Loucy (cell line): ENCODE data around the gene XYLB.

ENCODE experiments used
- H2AFZ ChIP-seq: fragments of 200-600 bp; sonication (generic); 2 replicates; pipeline ENCODE4 v1.6.0; 2016; ENCODE audit warnings: antibody characterized with exemption, mild to moderate bottlenecking, low read length, moderate library complexity
- H3F3A ChIP-seq: fragments of 200-600 bp; 2 replicates; pipeline ENCODE4 v1.6.0; 2016; ENCODE audit warnings: antibody characterized with exemption, low read depth, mild to moderate bottlenecking
- H3K27me3 ChIP-seq: fragments of 200-600 bp; sonication (generic); 2 replicates; pipeline ENCODE4 v1.6.1; 2014; ENCODE audit warnings: low read length, mild to moderate bottlenecking; ENCODE audit not compliant: insufficient read depth, poor library complexity, severe bottlenecking
- H3K36me3 ChIP-seq: fragments of 200-600 bp; sonication (generic); 2 replicates; pipeline ENCODE4 v1.6.1; 2016; ENCODE audit warnings: low read length; ENCODE audit not compliant: insufficient read depth
- H3K4me1 ChIP-seq: fragments of 200-600 bp; sonication (generic); 2 replicates; pipeline ENCODE4 v1.5.1; 2014; ENCODE audit warnings: low read length, mild to moderate bottlenecking; ENCODE audit not compliant: insufficient read depth, poor library complexity, severe bottlenecking
- H3K4me2 ChIP-seq: fragments of 200-600 bp; sonication (generic); 2 replicates; pipeline ENCODE4 v1.6.0; 2014; ENCODE audit warnings: antibody characterized with exemption, low read length, low read depth, mild to moderate bottlenecking; ENCODE audit not compliant: poor library complexity, severe bottlenecking
- H3K4me3 ChIP-seq: fragments of 200-600 bp; sonication (generic); 2 replicates; pipeline ENCODE4 v1.5.1; 2014; ENCODE audit warnings: low read length, mild to moderate bottlenecking, mixed read lengths; ENCODE audit not compliant: poor library complexity, severe bottlenecking
- H3K79me2 ChIP-seq: fragments of 200-600 bp; sonication (generic); 2 replicates; pipeline ENCODE4 v1.6.1; 2014; ENCODE audit warnings: low read length; ENCODE audit not compliant: insufficient read depth
- H3K9ac ChIP-seq: fragments of 200-600 bp; sonication (generic); 2 replicates; pipeline ENCODE4 v1.6.0; 2014; ENCODE audit warnings: mild to moderate bottlenecking, low read depth, low read length, moderate library complexity; ENCODE audit not compliant: poor library complexity, severe bottlenecking
- H3K9me2 ChIP-seq: fragments of 200-600 bp; sonication (generic); replicated peaks from 2 replicates; pipeline ENCODE4 v1.6.1; 2016; ENCODE audit warnings: low read depth, low read length, mixed read lengths
- H3K9me3 ChIP-seq: fragments of 200-600 bp; sonication (generic); 2 replicates; pipeline ENCODE4 v1.6.1; 2014; ENCODE audit warnings: mild to moderate bottlenecking, antibody characterized with exemption, low read length, low read depth; ENCODE audit not compliant: insufficient read depth
- H4K20me1 ChIP-seq: fragments of 200-600 bp; sonication (generic); 2 replicates; pipeline ENCODE4 v1.6.0; 2014; ENCODE audit warnings: antibody characterized with exemption, low read length, mild to moderate bottlenecking; ENCODE audit not compliant: insufficient read depth, poor library complexity, severe bottlenecking
- EZH2phosphoT487 ChIP-seq: fragments of 200-600 bp; IDR thresholded peaks from 2 replicates; pipeline ENCODE4 v1.6.1; 2018; ENCODE audit warnings: antibody characterized with exemption, mild to moderate bottlenecking, moderate library complexity, borderline replicate concordance
- TF ChIP-seq, protein P1 (sequence below): fragments of 200-600 bp; sonication (generic); conservative IDR thresholded peaks from 2 replicates; pipeline ENCODE4 v1.5.1; 2014; ENCODE audit warnings: mild to moderate bottlenecking, antibody characterized with exemption, low read length

XYLB gene

DNA sequence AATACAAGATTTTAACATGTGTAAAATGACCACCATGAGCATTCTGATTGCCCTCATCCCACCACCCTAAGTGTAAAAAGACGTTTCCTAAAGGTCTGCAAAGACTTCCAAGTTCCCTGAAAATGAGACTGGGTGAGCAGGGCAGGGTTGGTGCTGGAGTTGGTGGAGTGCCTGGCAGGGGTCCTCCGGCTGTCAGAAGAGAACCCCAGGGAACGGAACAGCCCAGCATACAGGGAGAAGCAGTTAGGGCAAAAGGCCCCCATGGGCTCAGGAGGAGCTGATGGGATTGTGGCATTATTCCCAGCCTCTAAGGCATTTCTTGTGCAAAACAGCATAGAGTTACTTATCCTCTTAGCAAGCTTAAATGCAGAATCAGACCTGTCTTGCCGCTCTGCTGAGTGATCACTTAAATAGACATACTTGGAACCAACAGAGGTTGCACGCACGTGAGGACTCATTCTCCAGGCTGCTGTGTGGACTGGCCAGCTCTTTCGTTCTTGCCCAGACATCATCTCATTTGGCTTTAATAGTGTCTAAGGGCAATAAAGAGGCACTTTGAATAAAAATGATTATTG lies 36.0 kb downstream of the XYLB start:
- Histone ChIP-seq H3K9me3 (peaks cover 5% of the 10 kb centered on the region; the same call in 1 of the 2 replicates), H3K36me3 (peaks cover 52% of the 10 kb centered on the region; the same call in 1 of the 2 replicates), H2AFZ (no peak overlapping the region), H3K79me2 (no peaks in the 10 kb centered on the region), H3K4me3 (no peak overlapping the region), H3K9ac (no peak overlapping the region), H3K4me1 (no peaks in the 10 kb centered on the region), H4K20me1 (no peaks in the 10 kb centered on the region), H3K27me3 (no peaks in the 10 kb centered on the region), H3F3A (no peaks in the 10 kb centered on the region), H3K9me2 (no peaks in the 10 kb centered on the region), H3K4me2 (no peak overlapping the region)
- no peak for TF ChIP-seq EZH2phosphoT487
- TF ChIP-seq, protein P1, sequence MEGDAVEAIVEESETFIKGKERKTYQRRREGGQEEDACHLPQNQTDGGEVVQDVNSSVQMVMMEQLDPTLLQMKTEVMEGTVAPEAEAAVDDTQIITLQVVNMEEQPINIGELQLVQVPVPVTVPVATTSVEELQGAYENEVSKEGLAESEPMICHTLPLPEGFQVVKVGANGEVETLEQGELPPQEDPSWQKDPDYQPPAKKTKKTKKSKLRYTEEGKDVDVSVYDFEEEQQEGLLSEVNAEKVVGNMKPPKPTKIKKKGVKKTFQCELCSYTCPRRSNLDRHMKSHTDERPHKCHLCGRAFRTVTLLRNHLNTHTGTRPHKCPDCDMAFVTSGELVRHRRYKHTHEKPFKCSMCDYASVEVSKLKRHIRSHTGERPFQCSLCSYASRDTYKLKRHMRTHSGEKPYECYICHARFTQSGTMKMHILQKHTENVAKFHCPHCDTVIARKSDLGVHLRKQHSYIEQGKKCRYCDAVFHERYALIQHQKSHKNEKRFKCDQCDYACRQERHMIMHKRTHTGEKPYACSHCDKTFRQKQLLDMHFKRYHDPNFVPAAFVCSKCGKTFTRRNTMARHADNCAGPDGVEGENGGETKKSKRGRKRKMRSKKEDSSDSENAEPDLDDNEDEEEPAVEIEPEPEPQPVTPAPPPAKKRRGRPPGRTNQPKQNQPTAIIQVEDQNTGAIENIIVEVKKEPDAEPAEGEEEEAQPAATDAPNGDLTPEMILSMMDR, result no peak

DNA sequence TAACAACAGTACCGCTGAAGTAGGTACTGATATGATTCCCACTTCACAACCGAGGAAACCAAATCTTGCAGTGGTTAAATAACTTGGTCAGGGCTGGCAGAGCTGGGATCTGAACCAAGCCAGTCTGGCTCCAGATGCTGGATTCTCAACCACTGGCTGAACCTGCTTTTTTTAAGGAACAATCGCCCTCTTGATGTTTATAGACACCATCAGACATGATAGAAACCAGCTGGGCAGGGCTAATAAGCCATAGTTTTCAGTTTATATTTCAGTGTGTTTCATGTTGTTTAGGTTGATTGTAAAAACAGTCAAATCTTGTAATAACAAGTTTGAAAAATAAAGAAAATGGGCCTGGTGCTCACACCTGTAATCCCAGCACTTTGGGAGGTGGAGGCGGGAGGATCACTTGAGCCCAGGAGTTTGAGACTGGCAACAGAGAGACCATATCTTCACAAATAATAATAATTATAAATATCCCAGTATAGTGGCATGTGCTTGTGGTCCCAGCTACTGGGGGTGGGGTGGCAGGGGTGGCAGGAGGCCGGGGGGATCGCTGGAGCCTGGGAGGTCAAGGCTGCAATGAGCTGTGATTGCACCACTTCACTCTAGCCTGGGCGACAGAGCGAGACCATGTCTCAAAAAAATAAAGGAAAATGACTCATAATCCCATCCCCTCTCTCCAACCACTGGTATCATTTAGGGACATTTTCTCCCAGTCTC lies 36.7 kb downstream of the XYLB start:
- peaks cover 45% of the 10 kb centered on the region; the same call in 1 of the 2 replicates for H3K36me3 ChIP-seq

DNA sequence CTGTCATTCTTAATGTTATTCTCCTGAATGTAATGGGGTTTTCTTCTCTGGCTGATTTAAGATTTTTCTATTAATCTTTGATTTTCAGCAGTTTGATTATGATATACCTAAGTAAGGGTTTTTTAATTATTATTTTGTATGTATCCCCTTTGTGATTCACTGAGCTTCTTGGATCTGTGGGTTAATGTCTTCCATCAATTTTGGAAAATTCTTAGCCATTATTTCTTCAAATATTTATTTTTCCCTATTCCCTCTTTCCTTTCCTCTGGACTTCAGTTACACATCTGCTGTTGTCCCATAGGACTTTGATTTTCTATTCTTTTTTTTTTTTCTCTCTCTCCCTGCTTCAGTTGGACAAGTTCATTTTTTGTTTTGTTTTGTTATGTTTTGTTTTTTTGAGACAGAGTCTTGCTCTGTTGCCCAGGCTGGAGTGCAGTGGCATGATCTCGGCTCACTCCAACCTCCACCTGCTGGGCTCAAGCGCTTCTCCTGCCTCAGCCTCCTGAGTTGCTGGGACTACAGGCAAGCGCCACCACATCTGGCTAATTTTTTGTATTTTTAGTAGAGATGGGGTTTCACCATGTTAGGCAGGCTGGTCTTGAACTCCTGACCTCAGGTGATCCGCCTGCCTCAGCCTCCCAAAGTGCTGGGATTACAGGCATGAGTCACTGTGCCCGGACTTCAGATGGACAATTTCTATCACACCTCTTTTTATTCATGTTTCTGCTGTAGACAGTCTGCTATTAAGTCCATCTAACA lies 40.6 kb downstream of the XYLB start:
- Histone ChIP-seq H3K79me2 (no peaks in the 10 kb centered on the region), H3K36me3 (peaks cover 28% of the 10 kb centered on the region; the same call in 1 of the 2 replicates), H3K27me3 (no peaks in the 10 kb centered on the region), H3K4me2 (no peak overlapping the region), H3K9ac (no peak overlapping the region), H2AFZ (no peak overlapping the region), H4K20me1 (no peaks in the 10 kb centered on the region), H3K4me1 (no peaks in the 10 kb centered on the region), H3F3A (no peaks in the 10 kb centered on the region), H3K9me2 (no peaks in the 10 kb centered on the region), H3K4me3 (no peak overlapping the region), H3K9me3 (peaks cover 5% of the 10 kb centered on the region; the same call in 1 of the 2 replicates)
- TF ChIP-seq EZH2phosphoT487, result no peak
- TF ChIP-seq, protein P1, result no peak

More for the DNA sequence above, 36.7 kb downstream of the XYLB start:
- Histone ChIP-seq H3K9me2 (no peaks in the 10 kb centered on the region), H3K9ac (no peak overlapping the region), H3K9me3 (peaks cover 5% of the 10 kb centered on the region; the same call in 1 of the 2 replicates), H3K27me3 (no peaks in the 10 kb centered on the region), H3F3A (no peaks in the 10 kb centered on the region), H3K4me2 (no peak overlapping the region), H4K20me1 (no peaks in the 10 kb centered on the region), H3K79me2 (no peaks in the 10 kb centered on the region), H3K4me1 (no peaks in the 10 kb centered on the region), H2AFZ (no peak overlapping the region), H3K4me3 (no peak overlapping the region)
- TF ChIP-seq EZH2phosphoT487, result no peak
- TF ChIP-seq, protein P1, result no peak
